Stimulated activated CD8-positive, alpha-beta memory T cell treated with anti-CD3 and anti-CD28 coated beads, Interleukin-2, amount 100 ng/mL, for 1 hour (primary cell): Measurements from ENCODE around the gene PLD1.
"Not testable (repeated sequence)": the region's sequence is repeated elsewhere in the genome, so short reads cannot be mapped to it uniquely, and the experiment has no call there.

Experiments used
- DNase-seq, 2 donors: peaks; one replicate each; pipeline ENCODE4 v3.0.0-alpha.2; 2020; ENCODE audit warnings: low read depth in 2 of 2

PLD1 gene

GRCh38 chr3:171663805-171664204 lies 146.5 kb downstream of the PLD1 start:
- no peak for DNase-seq

DNA sequence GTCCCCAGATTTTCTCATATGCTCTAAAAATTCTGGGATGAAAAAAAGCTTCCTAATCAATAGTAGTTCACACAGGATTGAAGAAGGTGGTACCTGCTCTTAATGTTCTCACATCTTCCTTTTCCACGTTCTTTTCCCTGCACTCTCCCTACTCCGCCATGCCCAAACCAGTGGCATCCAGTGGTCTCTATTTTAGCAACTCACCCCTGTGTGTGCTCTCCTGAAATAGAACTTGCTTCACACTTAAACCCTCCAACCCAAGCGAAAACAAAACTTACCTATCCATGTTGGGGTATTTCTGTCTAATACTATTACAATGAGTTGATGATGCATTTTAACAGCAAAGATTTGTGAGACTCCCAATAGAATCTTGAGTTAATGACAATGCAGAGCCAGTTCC lies 148.8 kb downstream of the PLD1 start:
- no peak for DNase-seq

- no peak for DNase-seq
These were observed 150.1 kb downstream of the PLD1 start for GRCh38 chr3:171660188-171660587.

GRCh38 chr3:171658841-171659240 lies 151.4 kb downstream of the PLD1 start:
- DNase-seq = no peak

DNA sequence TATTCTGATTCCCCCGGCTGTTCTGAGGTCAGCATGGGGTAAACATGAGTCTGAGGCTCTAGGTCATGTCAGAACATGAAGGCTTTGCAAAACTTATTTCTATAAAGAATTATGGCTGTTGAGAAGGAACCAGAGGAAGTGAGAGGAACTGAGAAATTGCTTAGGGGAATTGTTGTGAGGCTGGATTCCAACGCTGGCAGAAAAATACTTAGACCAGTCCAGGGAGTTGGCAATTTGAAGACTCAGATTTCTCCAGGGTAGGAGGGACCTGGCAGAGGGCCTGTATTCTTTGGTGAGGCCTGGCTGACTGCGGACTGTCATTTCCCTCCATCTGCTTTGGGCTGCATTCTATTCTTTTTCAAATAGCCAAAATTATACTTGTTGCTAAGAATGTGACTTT lies 155.5 kb downstream of the PLD1 start:
- DNase-seq = no peak

DNA sequence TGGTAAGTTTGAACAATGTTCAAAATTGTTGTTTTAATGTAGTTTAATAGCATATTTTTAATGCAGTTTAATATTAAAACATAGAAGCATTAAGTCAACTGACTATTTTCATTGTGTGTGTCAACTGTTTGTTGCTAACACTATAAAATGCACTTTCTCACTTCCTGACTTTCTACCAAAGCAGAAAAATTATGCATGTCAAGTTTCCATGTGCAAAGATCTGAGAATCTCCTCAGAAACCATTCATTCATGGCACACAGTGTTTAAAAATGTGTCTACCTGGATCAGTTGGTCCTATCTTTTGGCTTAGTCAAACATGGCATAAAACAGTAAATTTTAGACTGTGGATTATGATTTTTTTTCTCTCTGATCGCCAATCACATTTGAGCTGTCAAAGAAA lies 156.0 kb downstream of the PLD1 start:
- no peak for DNase-seq

- no peak for DNase-seq
These were observed 156.6 kb downstream of the PLD1 start for GRCh38 chr3:171653701-171654100.

- DNase-seq = no peak
These were observed 157.4 kb downstream of the PLD1 start for GRCh38 chr3:171652932-171653331.

DNA sequence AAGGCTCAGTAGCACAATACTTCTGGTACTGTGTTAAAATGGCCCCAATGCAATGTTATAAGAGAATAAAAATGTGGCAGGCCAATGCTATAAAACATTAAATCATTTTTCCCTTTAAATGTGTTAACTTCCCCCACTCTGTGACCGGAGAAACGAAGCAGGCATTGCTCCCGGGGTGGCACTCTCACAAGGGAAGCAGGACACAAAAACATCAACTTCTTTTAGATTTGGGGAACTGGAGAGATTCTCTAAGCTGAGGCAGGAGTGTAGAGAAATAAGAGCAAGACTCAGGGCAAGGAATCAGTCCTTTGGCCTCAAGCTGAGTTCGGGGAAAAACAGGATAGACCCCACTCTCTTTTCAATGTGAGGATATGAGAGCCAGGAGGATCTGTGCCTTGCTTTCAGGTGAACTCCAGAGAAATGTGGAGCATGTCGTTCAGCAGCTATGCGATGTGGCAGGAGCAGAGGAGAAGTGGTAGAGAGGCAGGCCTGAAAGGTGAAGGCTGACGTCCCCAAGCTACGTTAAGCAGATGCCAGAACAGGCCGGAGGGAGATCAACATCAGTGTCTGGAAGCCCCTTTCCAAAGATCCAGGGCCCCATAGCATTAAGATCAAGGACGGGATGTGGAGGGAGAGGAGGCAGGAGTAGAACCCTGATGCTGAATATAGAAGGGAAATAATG lies 160.2 kb downstream of the PLD1 start:
- no peak for DNase-seq

GRCh38 chr3:171649267-171649666 lies 161.0 kb downstream of the PLD1 start:
- no peak for DNase-seq

DNA sequence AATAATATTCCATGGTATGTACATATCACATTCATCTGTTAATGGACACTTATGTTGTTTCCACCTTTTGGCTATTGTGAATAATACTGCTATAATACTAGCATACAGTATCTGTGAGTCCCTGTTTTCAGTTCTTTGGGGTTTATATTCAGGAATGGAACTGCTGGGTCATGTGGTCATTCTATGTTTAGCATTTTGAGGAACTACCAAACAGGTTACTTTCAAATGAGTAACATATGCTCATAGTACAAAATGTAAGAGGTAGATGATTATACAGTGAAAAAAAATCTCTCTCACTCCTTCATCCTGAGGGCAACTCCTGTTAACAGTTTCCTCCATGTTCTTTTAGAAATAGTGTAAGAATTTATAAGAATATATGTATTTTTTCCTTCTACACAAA lies 162.2 kb downstream of the PLD1 start:
- no peak for DNase-seq

- DNase-seq = no peak
These were observed 163.7 kb downstream of the PLD1 start for GRCh38 chr3:171646357-171647133.

DNA sequence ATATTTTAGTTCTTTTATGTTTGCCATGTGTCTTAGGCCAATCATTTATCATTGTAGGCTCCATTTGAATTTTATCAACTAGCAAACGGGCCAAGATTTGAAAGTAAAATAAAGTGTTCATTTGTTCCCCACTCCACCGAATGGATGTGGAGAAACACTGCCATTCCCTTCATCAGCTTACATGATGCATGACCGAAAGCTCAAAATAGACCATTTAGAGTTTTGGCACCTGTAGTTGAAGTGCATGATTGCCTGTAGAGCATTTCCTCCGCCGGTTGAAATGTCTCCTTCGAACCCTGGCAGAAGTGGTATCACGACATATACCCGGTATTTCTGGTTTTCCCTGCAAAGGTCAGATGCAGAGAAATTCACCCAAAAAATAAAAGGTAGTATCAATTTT lies 165.6 kb downstream of the PLD1 start:
- no peak for DNase-seq

DNA sequence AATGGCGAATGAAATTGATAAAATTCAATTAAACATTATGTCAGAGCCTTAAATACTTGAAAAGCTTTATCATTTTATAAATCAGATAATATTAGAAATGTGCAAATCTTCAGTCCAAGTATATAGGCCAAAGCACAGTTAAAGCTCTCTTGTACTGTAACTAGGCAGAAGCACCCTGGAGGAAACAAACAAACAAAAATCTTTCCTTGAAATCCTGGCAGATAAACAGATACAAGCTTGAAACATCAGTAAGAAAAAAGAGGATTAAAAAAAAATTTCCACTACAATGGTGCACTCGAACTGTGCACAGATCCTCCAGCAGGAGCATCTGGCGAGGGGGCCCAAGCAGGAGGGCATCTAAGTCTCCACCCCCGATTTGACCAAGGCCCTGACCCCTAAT lies 166.6 kb downstream of the PLD1 start:
- DNase-seq = no peak

DNA sequence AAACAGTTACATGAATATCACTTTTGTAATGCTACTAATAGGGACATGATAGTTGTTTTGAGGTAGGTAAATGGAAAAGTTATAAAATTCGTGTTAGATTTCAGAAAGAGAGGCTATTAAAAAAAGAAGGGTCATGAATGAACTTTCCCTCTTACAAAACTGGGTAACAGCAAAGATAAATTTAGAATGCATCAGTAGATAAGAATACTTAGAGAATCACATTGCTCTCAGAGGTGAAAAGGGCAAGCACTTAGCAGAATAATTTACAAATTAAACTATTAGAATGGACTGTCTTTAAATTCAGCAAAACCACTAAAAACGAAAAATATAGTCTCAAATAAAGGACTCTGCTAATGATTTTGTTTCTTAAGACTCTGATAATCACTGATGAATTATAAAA lies 167.2 kb downstream of the PLD1 start:
- DNase-seq = no peak

DNA sequence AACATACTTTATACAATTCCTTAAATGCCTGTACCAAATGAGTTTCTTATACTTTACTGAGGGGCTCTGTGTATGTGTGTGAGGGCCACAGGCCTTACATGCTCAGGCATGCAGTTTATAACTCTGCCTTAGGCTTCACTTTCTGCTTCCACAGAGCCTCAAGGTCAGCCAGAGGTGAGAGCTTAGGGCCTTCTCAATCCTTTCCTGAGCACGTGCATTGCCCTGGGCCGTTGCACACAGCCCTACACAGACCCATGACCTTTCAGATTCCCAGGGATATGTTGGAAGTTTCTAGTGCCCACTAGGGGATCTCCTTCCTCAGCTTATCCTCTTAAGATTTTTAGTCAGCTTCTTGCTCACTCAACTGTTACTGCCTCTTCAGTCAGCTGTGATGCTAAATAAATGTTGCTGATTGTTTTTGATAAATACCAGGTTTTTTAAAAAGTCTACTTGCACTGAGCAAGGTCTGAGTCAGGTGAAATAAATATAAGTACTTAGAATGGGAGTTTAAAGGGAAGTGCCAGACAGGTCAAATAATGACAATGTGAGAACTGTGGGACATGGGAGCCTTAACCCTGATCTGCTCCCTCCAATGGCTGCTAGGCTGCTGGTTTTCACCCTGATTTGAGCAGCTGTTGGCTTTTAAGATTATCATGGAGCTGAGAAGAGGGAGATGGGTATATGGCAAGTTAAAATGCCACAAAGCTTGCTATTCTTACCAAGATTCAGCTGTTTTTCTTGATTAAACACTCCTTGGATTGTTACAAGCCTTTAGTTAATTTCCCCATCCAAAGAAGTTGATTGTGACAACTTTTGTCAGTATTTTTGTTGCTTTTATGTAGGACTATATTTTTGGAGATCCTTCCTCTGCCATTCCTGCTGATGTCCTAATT lies 169.5 kb downstream of the PLD1 start:
- DNase-seq = no peak

DNA sequence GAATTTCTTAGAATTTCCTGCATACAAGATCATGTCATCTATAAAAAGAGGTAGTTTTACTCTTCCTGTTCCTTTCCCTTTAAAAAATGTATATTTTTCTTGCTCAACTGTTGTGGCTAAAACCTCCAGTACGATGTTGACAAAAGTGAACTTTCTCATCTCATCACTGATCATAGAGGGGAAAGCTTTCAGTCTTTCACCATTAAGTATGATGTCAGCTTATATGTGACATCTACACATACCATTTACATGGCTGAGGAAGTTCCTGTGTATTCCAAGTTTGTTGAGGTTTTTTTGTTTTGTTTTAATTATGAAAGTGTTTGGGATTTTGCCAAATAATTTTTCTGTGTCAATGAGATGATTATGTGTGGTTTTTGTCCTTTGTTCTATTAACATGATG lies 173.6 kb downstream of the PLD1 start:
- no peak for DNase-seq

DNA sequence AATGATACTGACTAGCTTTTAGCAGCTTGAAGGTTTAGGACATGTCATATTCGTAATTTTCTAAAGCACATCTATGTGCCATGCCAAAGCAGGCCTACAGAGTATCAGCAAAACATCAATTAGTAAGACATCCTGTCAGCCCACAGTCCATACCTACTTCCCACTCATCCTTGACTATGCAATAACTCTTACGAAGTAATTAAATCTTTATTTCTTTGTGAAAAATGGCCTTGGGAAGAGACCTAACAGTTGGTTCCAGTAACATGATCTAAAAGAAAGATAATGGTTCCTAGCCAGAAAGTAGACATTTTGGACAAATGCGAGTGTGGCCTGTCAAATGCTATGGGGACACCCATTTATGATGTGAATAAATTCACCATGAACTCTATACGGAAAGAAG lies 177.5 kb downstream of the PLD1 start:
- DNase-seq = no peak

DNA sequence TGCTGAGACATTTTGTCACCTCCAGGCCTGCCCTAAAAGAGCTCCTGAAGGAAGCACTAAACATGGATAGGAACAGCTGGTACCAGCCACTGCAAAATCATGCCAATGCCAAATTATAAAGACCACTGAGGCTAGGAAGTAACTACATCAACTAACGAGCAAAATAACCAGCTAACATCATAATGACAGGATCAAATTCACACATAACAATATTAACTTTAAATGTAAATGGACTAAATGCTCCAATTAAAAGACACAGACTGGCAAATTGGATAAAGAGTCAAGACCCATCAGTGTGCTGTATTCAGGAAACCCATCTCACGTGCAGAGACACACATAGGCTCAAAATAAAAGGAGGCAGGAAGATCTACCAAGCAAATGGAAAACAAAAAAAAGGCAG lies 183.5 kb downstream of the PLD1 start:
- not testable (repeated sequence) for DNase-seq

DNA sequence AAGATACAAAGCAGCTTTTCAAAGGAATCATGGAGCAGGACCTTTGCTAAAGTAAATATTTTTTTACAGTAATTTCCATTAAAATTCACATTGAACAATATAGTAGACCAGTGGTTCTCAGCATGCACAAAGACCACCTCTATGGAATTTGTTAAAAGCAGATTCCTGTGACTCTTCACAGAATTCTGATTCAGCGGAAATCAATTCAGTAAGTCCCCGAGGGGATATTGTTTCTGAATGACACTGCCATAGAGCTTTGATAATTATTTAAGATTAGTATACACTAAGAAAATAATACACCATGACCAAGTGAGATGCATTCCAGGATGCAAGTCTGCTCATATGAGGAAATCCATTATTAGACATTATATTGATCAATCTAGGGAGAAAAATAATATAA lies 188.2 kb downstream of the PLD1 start:
- DNase-seq = no peak

- DNase-seq = no peak
These were observed 189.4 kb downstream of the PLD1 start for GRCh38 chr3:171620825-171621434.

GRCh38 chr3:171616798-171617197 lies 193.5 kb downstream of the PLD1 start:
- DNase-seq = no peak
